ENCODE results near the gene ELAVL1.

ELAVL1 gene

GRCh38 chr19:7983995-7984837 is 21.2 kb downstream of the ELAVL1 start:
- no peak for DNase-seq

- no peak for DNase-seq
Measured at GRCh38 chr19:7983286-7983950, 22.0 kb downstream of the ELAVL1 start.

- no peak for DNase-seq
Measured at GRCh38 chr19:7982651-7983099, 22.8 kb downstream of the ELAVL1 start.

- no peak for DNase-seq
Measured at GRCh38 chr19:7982103-7982502, 23.3 kb downstream of the ELAVL1 start.

- DNase-seq = no peak
Measured at GRCh38 chr19:7981661-7982060, 23.8 kb downstream of the ELAVL1 start.

GRCh38 chr19:7981199-7981598 is 24.2 kb downstream of the ELAVL1 start:
- DNase-seq = no peak

- no peak for DNase-seq
Measured at GRCh38 chr19:7980635-7981121, 24.8 kb downstream of the ELAVL1 start.

GRCh38 chr19:7980168-7980567 is 25.3 kb downstream of the ELAVL1 start:
- DNase-seq = no peak

GRCh38 chr19:7979559-7979958 is 25.9 kb downstream of the ELAVL1 start:
- no peak for DNase-seq

- no peak for DNase-seq
Measured at GRCh38 chr19:7979011-7979410, 26.4 kb downstream of the ELAVL1 start.

- DNase-seq = no peak
Measured at GRCh38 chr19:7978179-7978825, 27.1 kb downstream of the ELAVL1 start.

GRCh38 chr19:7977723-7978040 is 27.8 kb downstream of the ELAVL1 start:
- DNase-seq = no peak

GRCh38 chr19:7977021-7977722 is 28.3 kb downstream of the ELAVL1 start:
- DNase-seq = no peak

GRCh38 chr19:7976461-7976860 is 29.0 kb downstream of the ELAVL1 start:
- DNase-seq = no peak

- no peak for DNase-seq
Measured at GRCh38 chr19:7975037-7975436, 30.4 kb downstream of the ELAVL1 start.

- no peak for DNase-seq
Measured at GRCh38 chr19:7973883-7974282, 31.6 kb downstream of the ELAVL1 start.

GRCh38 chr19:7971553-7972520 is 33.6 kb downstream of the ELAVL1 start:
- DNase-seq = no peak

GRCh38 chr19:7970716-7971448 is 34.6 kb downstream of the ELAVL1 start:
- DNase-seq = peak in 1 of 2 experiments; percentile 45

GRCh38 chr19:7969555-7969939 is 35.9 kb downstream of the ELAVL1 start:
- DNase-seq = no peak

- DNase-seq = no peak
Measured at GRCh38 chr19:7968796-7969554, 36.5 kb downstream of the ELAVL1 start.
